HFF-Myc (cell line): ENCODE measurements around the gene SRGAP1.

Experiments
- DNase-seq: peaks from one replicate; pipeline ENCODE4 v3.0.0-alpha.2; 2011; ENCODE audit warnings: low read depth; ENCODE audit errors: extremely low read depth
- H3K4me3 ChIP-seq: replicated peaks from 2 replicates; pipeline ENCODE4 v1.5.1; 2011; ENCODE audit warnings: low read depth, mild to moderate bottlenecking, control low read depth, low read length
- TF ChIP-seq, protein P1 (sequence below): IDR thresholded peaks from 2 replicates; pipeline ENCODE4 v1.5.1; 2012; ENCODE audit warnings: mild to moderate bottlenecking, low read depth, low read length, control low read depth; ENCODE audit errors: missing control alignments

Gene SRGAP1

DNA sequence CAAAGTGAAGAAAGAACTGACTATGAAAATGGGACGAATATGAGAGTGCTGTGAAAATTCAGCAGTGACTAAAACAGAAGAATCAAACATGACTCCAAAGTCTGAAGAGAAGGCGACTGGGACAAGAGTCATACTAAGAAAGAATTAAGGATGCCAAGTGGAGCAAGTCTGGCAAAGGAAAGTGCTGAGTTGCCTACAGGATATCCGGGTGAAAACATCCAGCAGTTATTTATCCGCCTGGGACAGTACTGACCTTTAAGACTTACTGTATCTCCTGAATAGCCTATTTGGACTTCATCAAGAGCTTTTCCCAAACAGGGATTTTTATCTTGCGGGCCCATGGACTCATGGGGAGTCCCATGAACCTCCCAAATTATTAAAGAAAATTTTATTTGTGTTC is 336.5 kb downstream of the SRGAP1 start:
- no peak for DNase-seq
- H3K4me3 ChIP-seq = no peak overlapping the region
- TF ChIP-seq, protein P1, sequence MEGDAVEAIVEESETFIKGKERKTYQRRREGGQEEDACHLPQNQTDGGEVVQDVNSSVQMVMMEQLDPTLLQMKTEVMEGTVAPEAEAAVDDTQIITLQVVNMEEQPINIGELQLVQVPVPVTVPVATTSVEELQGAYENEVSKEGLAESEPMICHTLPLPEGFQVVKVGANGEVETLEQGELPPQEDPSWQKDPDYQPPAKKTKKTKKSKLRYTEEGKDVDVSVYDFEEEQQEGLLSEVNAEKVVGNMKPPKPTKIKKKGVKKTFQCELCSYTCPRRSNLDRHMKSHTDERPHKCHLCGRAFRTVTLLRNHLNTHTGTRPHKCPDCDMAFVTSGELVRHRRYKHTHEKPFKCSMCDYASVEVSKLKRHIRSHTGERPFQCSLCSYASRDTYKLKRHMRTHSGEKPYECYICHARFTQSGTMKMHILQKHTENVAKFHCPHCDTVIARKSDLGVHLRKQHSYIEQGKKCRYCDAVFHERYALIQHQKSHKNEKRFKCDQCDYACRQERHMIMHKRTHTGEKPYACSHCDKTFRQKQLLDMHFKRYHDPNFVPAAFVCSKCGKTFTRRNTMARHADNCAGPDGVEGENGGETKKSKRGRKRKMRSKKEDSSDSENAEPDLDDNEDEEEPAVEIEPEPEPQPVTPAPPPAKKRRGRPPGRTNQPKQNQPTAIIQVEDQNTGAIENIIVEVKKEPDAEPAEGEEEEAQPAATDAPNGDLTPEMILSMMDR = no peak

DNA sequence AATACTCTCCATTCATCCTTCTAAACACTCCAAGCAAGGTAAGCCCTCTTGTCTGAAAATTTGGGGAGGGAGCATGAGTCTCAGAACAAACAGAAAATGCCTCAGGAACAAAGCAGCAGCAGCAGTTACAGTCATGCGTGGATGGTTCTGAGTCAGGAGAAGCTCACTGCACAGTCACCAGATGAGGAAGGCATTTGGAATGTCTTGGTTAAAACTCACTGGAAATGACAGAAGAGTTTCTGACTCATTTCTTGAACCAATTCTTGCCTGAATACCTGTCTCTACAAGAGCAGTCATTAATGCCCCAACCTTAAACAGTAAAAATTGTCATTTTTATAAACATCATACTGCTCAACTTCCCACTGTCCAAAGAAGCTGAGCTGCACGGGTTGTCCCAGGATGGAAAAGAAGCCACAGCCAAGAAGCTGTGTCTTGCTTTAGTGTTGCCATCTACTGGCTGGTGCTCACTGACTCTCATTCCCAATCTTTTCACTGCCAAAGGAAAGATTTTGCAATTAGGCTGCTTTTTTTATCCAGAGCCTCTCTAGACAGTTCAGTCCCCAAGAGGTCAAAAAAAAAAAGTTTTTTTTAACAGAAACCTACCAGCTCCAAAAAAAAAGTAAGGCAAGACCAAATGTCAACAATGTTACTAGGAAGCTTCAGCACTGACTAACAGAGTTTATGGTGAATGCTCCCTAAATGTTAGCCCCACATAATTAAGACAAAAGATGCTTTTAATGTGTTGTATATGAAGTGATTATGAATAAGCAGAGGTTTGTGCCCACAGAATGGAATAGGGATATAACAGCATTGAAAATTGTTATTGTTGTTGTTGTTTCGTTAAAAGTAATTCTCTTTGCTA is 337.2 kb downstream of the SRGAP1 start:
- no peak overlapping the region for H3K4me3 ChIP-seq
- peak; percentile 91 for DNase-seq
- TF ChIP-seq, protein P1 = peak; percentile 72

DNA sequence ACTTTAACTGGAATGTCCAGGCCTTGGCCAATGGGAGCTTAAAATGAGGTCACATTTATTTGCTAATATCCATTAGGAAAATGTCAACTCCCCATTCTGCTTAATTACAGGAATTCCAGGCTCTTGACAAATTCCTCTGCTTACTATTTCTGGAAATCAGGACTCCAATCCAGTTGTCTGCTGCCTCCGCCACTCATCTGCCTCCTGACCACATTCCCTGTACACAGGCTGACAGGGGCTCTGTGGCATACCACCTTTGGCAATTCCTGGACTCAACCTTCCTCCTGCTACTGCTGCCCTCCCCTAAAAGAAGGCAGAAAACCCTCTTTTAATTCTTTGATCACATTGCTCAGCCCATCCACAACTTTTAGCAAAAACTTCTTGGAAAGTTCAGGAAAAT is 339.7 kb downstream of the SRGAP1 start:
- TF ChIP-seq, protein P1 = no peak
- DNase-seq = no peak
- no peak overlapping the region for H3K4me3 ChIP-seq

DNA sequence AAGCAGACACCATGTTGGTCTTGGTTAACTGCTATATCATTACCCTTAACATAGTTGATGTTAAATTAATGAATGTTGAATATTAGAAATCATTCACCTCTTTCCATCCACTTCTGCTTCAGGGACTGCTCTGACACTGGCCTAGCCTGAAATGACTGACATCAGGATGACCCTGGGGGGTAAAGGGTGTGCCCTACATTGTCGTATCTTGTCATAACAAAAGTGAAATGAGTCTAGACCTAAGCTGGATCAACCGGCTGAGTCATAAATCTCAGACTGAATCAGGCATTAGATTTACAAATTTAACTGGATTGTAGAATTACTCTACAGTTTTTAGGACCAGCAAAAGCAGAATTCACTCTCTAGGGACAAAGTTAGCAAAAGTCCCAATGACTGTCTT is 342.3 kb downstream of the SRGAP1 start:
- TF ChIP-seq, protein P1 = no peak
- no peak for DNase-seq
- no peak overlapping the region for H3K4me3 ChIP-seq

DNA sequence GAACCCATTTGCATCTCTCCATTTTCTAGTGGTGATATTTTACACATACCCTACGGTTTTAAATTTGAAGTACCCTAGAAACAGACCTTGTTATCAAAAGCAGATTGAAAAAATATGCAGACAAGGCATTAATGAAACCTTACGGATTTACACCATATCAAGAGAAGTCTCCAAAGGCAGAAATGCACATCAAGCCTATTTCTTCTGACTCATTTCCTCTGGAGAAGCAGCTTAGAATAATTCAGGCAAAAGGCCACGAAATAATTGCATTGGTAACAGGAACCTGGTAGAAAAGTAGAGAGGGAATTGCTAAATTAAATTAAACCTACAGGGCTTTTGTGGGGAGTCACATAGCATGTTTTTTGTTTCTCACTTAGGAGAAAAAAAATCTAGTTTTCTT is 342.9 kb downstream of the SRGAP1 start:
- H3K4me3 ChIP-seq = no peak overlapping the region
- DNase-seq = no peak

DNA sequence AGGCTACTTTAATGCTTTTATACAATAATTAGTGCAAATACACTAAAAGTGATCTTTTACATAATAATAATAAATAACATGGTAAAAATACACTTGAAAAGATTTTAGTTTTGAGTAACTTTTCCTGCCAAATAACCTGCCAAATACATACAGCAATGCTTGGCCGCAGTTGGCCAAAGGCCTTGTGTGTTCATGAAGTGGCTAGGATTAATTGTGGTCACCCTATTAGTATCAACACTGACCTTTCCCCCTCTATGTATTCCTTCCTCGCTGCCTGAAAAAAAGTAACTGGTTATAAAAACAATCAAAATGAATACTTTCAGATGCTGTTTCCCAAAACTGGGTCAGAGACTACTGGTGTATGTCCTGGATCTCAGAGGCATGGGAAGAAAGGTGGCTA is 343.3 kb downstream of the SRGAP1 start:
- no peak overlapping the region for H3K4me3 ChIP-seq
- TF ChIP-seq, protein P1 = no peak
- DNase-seq = no peak

More for the DNA sequence above, 342.9 kb downstream of the SRGAP1 start:
- TF ChIP-seq, protein P1 = no peak
